MCF 10A (cell line): ENCODE measurements around the gene DLG4. TPM values are rescaled to one million over a fixed set of nuclear protein-coding genes. Genes with fewer than 3 reads are reported as not detected.
A peak's percentile ranks its signal among the peaks of the same experiment; 100 is the strongest.

Experiments
- BruUV-seq: library from RNA; stranded (reverse); fragments of 400-500 nt; replicated peaks from 2 replicates; lab custom pipeline; 2021; lab: Mats Ljungman, UMichigan
- CTCF ChIA-PET: fragments of 300-600 bp; sonication (Branson Sonifier 250); formaldehyde crosslinking; extraction: SDS; loops from one replicate; lab custom pipeline; 2021; ENCODE audit warnings: antibody characterized with exemption, inconsistent platforms; lab: Yijun Ruan, JAX
- POLR2A ChIA-PET: fragments of 300-600, 350-650 bp; sonication (Branson Sonifier 250); formaldehyde crosslinking; extraction: SDS; loops from one replicate; lab custom pipeline; 2020; ENCODE audit warnings: antibody characterized with exemption, inconsistent platforms; lab: Yijun Ruan, JAX
- DNase-seq: peaks from one replicate; pipeline ENCODE4 v3.0.0-alpha.2; 2018; ENCODE audit not compliant: unreplicated experiment
- H3K27ac Mint-ChIP-seq: one replicate; pipeline ENCODE4 v1.8.0; 2022; ENCODE audit warnings: mild to moderate bottlenecking, low read depth, mixed read lengths; ENCODE audit not compliant: unreplicated experiment
- H3K27me3 Mint-ChIP-seq: one replicate; pipeline ENCODE4 v1.8.0; 2022; ENCODE audit warnings: mixed read lengths; ENCODE audit not compliant: insufficient read depth, unreplicated experiment
- H3K36me3 Mint-ChIP-seq: one replicate; pipeline ENCODE4 v1.8.0; 2022; ENCODE audit warnings: mild to moderate bottlenecking, moderate library complexity, mixed read lengths; ENCODE audit not compliant: insufficient read depth, unreplicated experiment
- H3K4me1 Mint-ChIP-seq: one replicate; pipeline ENCODE4 v1.8.0; 2022; ENCODE audit warnings: mixed read lengths; ENCODE audit not compliant: insufficient read depth, unreplicated experiment
- H3K4me3 Mint-ChIP-seq: one replicate; pipeline ENCODE4 v1.8.0; 2022; ENCODE audit warnings: mild to moderate bottlenecking, moderate library complexity, mixed read lengths; ENCODE audit not compliant: unreplicated experiment
- H3K9me3 Mint-ChIP-seq: one replicate; pipeline ENCODE4 v1.8.0; 2022; ENCODE audit warnings: mixed read lengths; ENCODE audit not compliant: unreplicated experiment
- intact Hi-C: fragments of 100-400 bp; cut with micrococcal nuclease; formaldehyde crosslinking; loops from 2 replicates; pipeline ENCODE4 v1.14.1; 2022
- total RNA-seq: library from RNA; stranded (reverse); gene quantifications from 2 replicates; pipeline ENCODE4 v1.2.3, GENCODE V29; 2022
- TF ChIP-seq, protein P1 (sequence below): fragments of 200-600 bp; IDR thresholded peaks from one replicate; pipeline ENCODE4 v1.8.0; 2022; ENCODE audit warnings: antibody characterized with exemption, mild to moderate bottlenecking; ENCODE audit not compliant: unreplicated experiment

Gene DLG4
- total RNA-seq, 1 experiment from 2014 or later, result 7.6 TPM

DNA sequence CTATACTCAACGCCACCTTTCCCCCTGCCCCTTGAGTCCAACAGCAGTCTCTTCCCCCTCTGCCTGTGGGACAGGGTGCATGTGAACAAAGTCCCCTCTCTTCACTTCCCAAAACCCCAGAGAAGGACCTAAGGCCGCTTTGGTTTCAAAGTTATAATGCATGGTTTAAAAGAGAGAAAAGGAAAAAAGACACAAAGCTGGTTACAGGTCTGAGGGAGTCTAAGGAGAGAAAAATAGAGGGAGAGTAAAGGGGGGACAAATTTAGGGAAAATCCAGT lies 23.8 kb upstream of the DLG4 start:
- intact Hi-C loops, result no loop called here
- Mint-ChIP-seq H3K9me3 (no peaks in the 10 kb centered on the region), H3K27me3 (no peaks in the 10 kb centered on the region), H3K36me3 (peaks cover 95% of the 10 kb centered on the region), H3K4me3 (peak overlapping the region; percentile 100), H3K4me1 (peaks cover 25% of the 10 kb centered on the region), H3K27ac (peak overlapping the region; percentile 99)
- TF ChIP-seq, protein P1, sequence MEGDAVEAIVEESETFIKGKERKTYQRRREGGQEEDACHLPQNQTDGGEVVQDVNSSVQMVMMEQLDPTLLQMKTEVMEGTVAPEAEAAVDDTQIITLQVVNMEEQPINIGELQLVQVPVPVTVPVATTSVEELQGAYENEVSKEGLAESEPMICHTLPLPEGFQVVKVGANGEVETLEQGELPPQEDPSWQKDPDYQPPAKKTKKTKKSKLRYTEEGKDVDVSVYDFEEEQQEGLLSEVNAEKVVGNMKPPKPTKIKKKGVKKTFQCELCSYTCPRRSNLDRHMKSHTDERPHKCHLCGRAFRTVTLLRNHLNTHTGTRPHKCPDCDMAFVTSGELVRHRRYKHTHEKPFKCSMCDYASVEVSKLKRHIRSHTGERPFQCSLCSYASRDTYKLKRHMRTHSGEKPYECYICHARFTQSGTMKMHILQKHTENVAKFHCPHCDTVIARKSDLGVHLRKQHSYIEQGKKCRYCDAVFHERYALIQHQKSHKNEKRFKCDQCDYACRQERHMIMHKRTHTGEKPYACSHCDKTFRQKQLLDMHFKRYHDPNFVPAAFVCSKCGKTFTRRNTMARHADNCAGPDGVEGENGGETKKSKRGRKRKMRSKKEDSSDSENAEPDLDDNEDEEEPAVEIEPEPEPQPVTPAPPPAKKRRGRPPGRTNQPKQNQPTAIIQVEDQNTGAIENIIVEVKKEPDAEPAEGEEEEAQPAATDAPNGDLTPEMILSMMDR, result no peak
- ChIA-PET POLR2A (interaction anchor here (1.0 to 14.3 kb wide), 12 partner anchors 7 to 673 kb away, joined by 3 to 278 read pairs (median 8); partner anchors contain the start of genes ACADVL, CD68, CTDNEP1 and DLG4), CTCF (interaction anchor here (1.3 kb wide), 1 partner anchor 9 kb away, joined by 4 read pairs; the partner anchor contains the start of gene DVL2)
- DNase-seq, result no peak
- no TSS peak for BruUV-seq

GRCh38 chr17:7242717-7243452 lies 23.2 kb upstream of the DLG4 start:
- BruUV-seq, result no TSS peak
- Mint-ChIP-seq H3K4me3 (peak overlapping the region; percentile 100), H3K27me3 (no peaks in the 10 kb centered on the region), H3K9me3 (no peaks in the 10 kb centered on the region), H3K4me1 (peaks cover 25% of the 10 kb centered on the region), H3K27ac (peak overlapping the region; percentile 99), H3K36me3 (peaks cover 93% of the 10 kb centered on the region)
- ChIA-PET POLR2A (interaction anchor here (0.6 to 14.3 kb wide), 27 partner anchors 7 to 914 kb away, joined by 3 to 278 read pairs (median 5); partner anchors contain the start of genes ACADVL, CD68, CTDNEP1 and DLG4), CTCF (interaction anchor here (1.3 to 1.9 kb wide), 2 partner anchors 9 to 53 kb away, joined by 4 to 9 read pairs; partner anchors contain the start of gene DVL2)
- TF ChIP-seq, protein P1, result no peak
- DNase-seq, result peak; percentile 92
- intact Hi-C loops, result no loop called here

DNA sequence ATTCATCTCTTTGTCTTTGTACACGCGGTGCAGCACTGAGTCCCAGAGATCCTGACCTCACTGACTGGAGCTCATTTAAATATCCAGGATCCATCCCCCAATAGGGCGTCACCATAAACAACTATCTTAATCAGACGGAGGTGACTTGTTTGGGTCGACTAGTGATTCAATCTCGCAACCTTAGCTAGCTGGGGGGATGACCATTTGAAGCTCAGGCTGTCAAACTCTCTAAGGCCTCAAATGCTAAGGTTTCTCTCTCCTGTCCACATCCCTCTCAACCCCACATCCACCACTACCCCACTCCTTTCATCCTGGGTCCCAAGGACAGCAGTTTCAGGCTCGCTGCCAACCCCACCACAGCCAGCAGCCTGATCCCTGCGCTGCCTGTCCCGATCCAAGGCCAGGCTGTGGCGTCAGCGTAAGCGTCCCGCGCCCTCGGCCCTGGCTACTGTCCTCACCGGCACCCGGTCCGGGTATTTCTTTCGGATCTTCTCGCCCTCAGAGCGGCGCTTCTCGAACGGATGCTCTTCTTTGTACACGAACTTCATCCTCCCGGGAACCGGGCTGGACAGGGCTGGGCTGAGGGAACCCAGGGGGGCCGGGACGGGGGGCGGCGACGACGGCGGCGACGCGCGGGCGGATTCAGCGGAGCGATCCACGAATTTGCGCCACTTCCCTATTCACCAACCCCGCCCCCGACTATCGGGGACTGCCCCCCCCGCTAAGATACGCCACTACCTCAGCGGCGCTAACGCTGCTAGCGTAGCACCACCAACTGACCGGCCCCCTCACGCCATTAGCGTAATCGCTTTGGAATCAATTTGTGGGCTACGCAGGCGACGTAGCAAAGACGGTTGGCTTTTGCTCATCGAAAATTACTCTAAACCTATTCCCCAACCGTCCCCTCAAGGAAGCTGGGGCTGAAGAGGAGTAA lies 22.4 kb upstream of the DLG4 start, which contains the start of gene GABARAP:
TSS of gene GABARAP (minus strand) at position 667 of the 934 bp plus-strand sequence. CDS start at position 548, 119 bp downstream.
- peak; percentile 89 for DNase-seq
- Mint-ChIP-seq H3K27ac (peak within 1 kb of the TSS; percentile 99), H3K4me1 (peaks cover 30% of the 10 kb centered on the region), H3K4me3 (peak within 1 kb of the TSS; percentile 100), H3K27me3 (no peaks in the 10 kb centered on the region), H3K36me3 (peaks cover 90% of the 10 kb centered on the region), H3K9me3 (no peaks in the 10 kb centered on the region)
- ChIA-PET POLR2A (interaction anchor here (0.6 to 14.3 kb wide), 33 partner anchors 8 to 915 kb away, joined by 3 to 278 read pairs (median 4); partner anchors contain the start of genes ACADVL, CD68, CTDNEP1 and DLG4), CTCF (interaction anchor here (0.8 to 1.9 kb wide), 4 partner anchors 8 to 446 kb away, joined by 3 to 9 read pairs (median 4); partner anchors contain the start of gene TP53)
- TF ChIP-seq, protein P1, result no peak
- intact Hi-C loops, result no loop called here
- BruUV-seq, result TSS peak; percentile 93
